CD14-positive monocyte (primary cell): ENCODE data around the gene NEMP2. TPM values are rescaled to one million over a fixed set of nuclear protein-coding genes. Genes with fewer than 3 reads are reported as not detected.

ENCODE experiments used
- DNase-seq, 3 donors: peaks; one replicate each; pipeline ENCODE4 v3.0.0-alpha.2; 2011 to 2022
- H2AFZ ChIP-seq: 2 replicates; pipeline ENCODE4 v1.6.0; 2012; ENCODE audit warnings: mild to moderate bottlenecking, low read depth, low read length, inconsistent platforms; ENCODE audit not compliant: insufficient read depth, poor library complexity, severe bottlenecking
- H3K27ac ChIP-seq, 2 donors: 1 replicate in 1 of 2; 2 replicates in 1 of 2; pipeline ENCODE4 v1.5.1; 2012 to 2013; ENCODE audit warnings: low read length in 2 of 2, control low read depth in 1 of 2, inconsistent platforms in 1 of 2, low read depth in 1 of 2, mild to moderate bottlenecking in 1 of 2
- H3K27me3 ChIP-seq, 2 donors: one replicate each; pipeline versions ENCODE4 v1.6.0 to v1.6.1; 2011 to 2013; ENCODE audit warnings: low read length in 2 of 2; ENCODE audit not compliant: control insufficient read depth in 2 of 2, insufficient read depth in 2 of 2
- H3K36me3 ChIP-seq, 2 donors: replicated peaks in 1 of 2; 1 replicate in 1 of 2; 2 replicates in 1 of 2; pipeline versions ENCODE4 v1.5.1 to v1.6.1; 2012 to 2013; ENCODE audit warnings: low read length in 2 of 2, control low read depth in 1 of 2, inconsistent platforms in 1 of 2, mild to moderate bottlenecking in 1 of 2; ENCODE audit not compliant: insufficient read depth in 2 of 2, control insufficient read depth in 1 of 2
- H3K4me1 ChIP-seq, 2 donors: 1 replicate in 1 of 2; 2 replicates in 1 of 2; pipeline versions ENCODE4 v1.5.1 to v1.6.1; 2012 to 2013; ENCODE audit warnings: low read length in 2 of 2, control low read depth in 1 of 2, inconsistent platforms in 1 of 2, mild to moderate bottlenecking in 1 of 2, moderate library complexity in 1 of 2; ENCODE audit not compliant: insufficient read depth in 2 of 2, control insufficient read depth in 1 of 2
- H3K4me2 ChIP-seq: replicated peaks from 2 replicates; pipeline ENCODE3; 2012; ENCODE audit warnings: low read length, moderate library complexity, mild to moderate bottlenecking; ENCODE audit not compliant: poor library complexity, severe bottlenecking; ENCODE audit errors: extremely low read depth
- H3K4me3 ChIP-seq, 3 experiments: fragments of 200-600 bp in 1 of 3; sonication (generic) in 1 of 3; replicated peaks in 1 of 3; 1 replicate in 2 of 3; 2 replicates in 1 of 3; pipeline ENCODE4 v1.5.1; 2011 to 2013; ENCODE audit warnings: low read length in 3 of 3, mild to moderate bottlenecking in 3 of 3, control low read depth in 2 of 3, low read depth in 2 of 3, inconsistent platforms in 1 of 3, moderate library complexity in 1 of 3
- H3K79me2 ChIP-seq: 2 replicates; pipeline ENCODE4 v1.6.0; 2012; ENCODE audit warnings: mild to moderate bottlenecking, control low read depth, inconsistent platforms, low read length, moderate library complexity; ENCODE audit not compliant: insufficient read depth
- H3K9ac ChIP-seq: 2 replicates; pipeline ENCODE4 v1.6.0; 2017; ENCODE audit warnings: low read length, mild to moderate bottlenecking; ENCODE audit not compliant: insufficient read depth, poor library complexity, severe bottlenecking
- H3K9me3 ChIP-seq, 2 donors: replicated peaks in 1 of 2; 1 replicate in 1 of 2; 2 replicates in 1 of 2; pipeline versions ENCODE4 v1.5.1 to v1.6.1; 2012 to 2013; ENCODE audit warnings: low read length in 2 of 2, control low read depth in 1 of 2; ENCODE audit not compliant: control insufficient read depth in 1 of 2, insufficient read depth in 1 of 2
- H4K20me1 ChIP-seq: 2 replicates; pipeline ENCODE4 v1.6.0; 2012; ENCODE audit warnings: mild to moderate bottlenecking, low read length, control low read depth, moderate library complexity; ENCODE audit not compliant: insufficient read depth
- H3K27ac Mint-ChIP-seq, 7 donors: one replicate each; pipeline ENCODE4 v1.8.0; 2020; ENCODE audit warnings: mild to moderate bottlenecking in 7 of 7, mixed read lengths in 7 of 7, moderate library complexity in 6 of 7, inconsistent platforms in 2 of 7
- H3K27me3 Mint-ChIP-seq, 3 donors: one replicate each; pipeline ENCODE4 v1.8.0; 2021 to 2022; ENCODE audit warnings: low read depth in 3 of 3, mild to moderate bottlenecking in 3 of 3, mixed read lengths in 3 of 3, moderate library complexity in 3 of 3, inconsistent platforms in 1 of 3
- H3K36me3 Mint-ChIP-seq, 2 donors: one replicate each; pipeline ENCODE4 v1.8.0; 2020; ENCODE audit warnings: mixed read lengths in 2 of 2, inconsistent platforms in 1 of 2, mild to moderate bottlenecking in 1 of 2
- H3K4me1 Mint-ChIP-seq: one replicate; pipeline ENCODE4 v1.8.0; 2020; ENCODE audit warnings: mild to moderate bottlenecking, mixed read lengths
- H3K4me3 Mint-ChIP-seq, 2 donors: one replicate each; pipeline ENCODE4 v1.8.0; 2020; ENCODE audit warnings: mild to moderate bottlenecking in 2 of 2, mixed read lengths in 2 of 2, moderate library complexity in 1 of 2
- H3K9me3 Mint-ChIP-seq, 7 donors: one replicate each; pipeline ENCODE4 v1.8.0; 2020 to 2022; ENCODE audit warnings: mixed read lengths in 7 of 7, mild to moderate bottlenecking in 6 of 7, moderate library complexity in 6 of 7, inconsistent platforms in 2 of 7
- WGBS: methylation state at CpG from one replicate; pipeline ENCODE4 v1.1.5; 2013; ENCODE audit warnings: missing lambda C conversion rate; ENCODE audit not compliant: insufficient coverage; 5-methylcytosine and 5-hydroxymethylcytosine counted together
- intact Hi-C, 2 donors: fragments of 100-400 bp; cut with micrococcal nuclease; formaldehyde crosslinking; loops; one replicate each; pipeline versions ENCODE4 v1.15.0 to v1.15.1; 2023
- polyA plus RNA-seq, 3 donors: library from polyadenylated mRNA; depleted of rRNA in 1 of 3; unstranded in 2 of 3; stranded (reverse) in 1 of 3; fragments of 300-500 nt in 2 of 3; fragments of >200 nt in 1 of 3; fragmentation: Illumina TruSeq in 2 of 3; gene quantifications; 1 replicate in 2 of 3; 2 replicates in 1 of 3; pipeline ENCODE4 v1.2.3, GENCODE V29; 2012 to 2021
- small RNA-seq: library from RNA; depleted of rRNA; stranded (forward); fragments of <200 nt; gene quantifications from one replicate; pipeline ENCODE3, GENCODE V24; 2012; ENCODE audit warnings: low read depth; ENCODE audit not compliant: insufficient read length
- TF ChIP-seq, protein P1 (sequence below): fragments of 200-600 bp; IDR thresholded peaks from one replicate; pipeline ENCODE4 v1.8.0; 2022; ENCODE audit warnings: antibody characterized with exemption, mild to moderate bottlenecking

Gene NEMP2
- polyA plus RNA-seq, 3 donors = 0.44 to 2.5 (median 1.5) TPM

GRCh38 chr2:190455358-190456095 is 79.0 kb downstream of the NEMP2 start:
- Mint-ChIP-seq H3K27me3 (no peaks in the 10 kb centered on the region), H3K4me1 (peaks cover 17% of the 10 kb centered on the region), H3K36me3 (peaks cover 28 to 31% of the 10 kb centered on the region in 2 donors), H3K4me3 (no peak overlapping the region), H3K9me3 (peaks cover 0 to 3% (median 0%) of the 10 kb centered on the region in 7 donors), H3K27ac (peak overlapping the region in 4 of 7 donors; percentile 6 to 79 (median 46))
- intact Hi-C loops = no loop called here
- H3K9me3 ChIP-seq = no peaks in the 10 kb centered on the region
- peaks cover 0 to 29% of the 10 kb centered on the region in 2 donors for H3K36me3 ChIP-seq
- DNase-seq = no peak
- H3K4me2 ChIP-seq = no peak overlapping the region
- H3K27ac ChIP-seq = no peak overlapping the region
- TF ChIP-seq, protein P1, sequence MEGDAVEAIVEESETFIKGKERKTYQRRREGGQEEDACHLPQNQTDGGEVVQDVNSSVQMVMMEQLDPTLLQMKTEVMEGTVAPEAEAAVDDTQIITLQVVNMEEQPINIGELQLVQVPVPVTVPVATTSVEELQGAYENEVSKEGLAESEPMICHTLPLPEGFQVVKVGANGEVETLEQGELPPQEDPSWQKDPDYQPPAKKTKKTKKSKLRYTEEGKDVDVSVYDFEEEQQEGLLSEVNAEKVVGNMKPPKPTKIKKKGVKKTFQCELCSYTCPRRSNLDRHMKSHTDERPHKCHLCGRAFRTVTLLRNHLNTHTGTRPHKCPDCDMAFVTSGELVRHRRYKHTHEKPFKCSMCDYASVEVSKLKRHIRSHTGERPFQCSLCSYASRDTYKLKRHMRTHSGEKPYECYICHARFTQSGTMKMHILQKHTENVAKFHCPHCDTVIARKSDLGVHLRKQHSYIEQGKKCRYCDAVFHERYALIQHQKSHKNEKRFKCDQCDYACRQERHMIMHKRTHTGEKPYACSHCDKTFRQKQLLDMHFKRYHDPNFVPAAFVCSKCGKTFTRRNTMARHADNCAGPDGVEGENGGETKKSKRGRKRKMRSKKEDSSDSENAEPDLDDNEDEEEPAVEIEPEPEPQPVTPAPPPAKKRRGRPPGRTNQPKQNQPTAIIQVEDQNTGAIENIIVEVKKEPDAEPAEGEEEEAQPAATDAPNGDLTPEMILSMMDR = no peak
- H3K4me3 ChIP-seq = no peak overlapping the region
- no peaks in the 10 kb centered on the region for H3K27me3 ChIP-seq
- WGBS = 27% methylated on average over 2 of the region's 7 CpGs
- H3K4me1 ChIP-seq = no peaks in the 10 kb centered on the region
- H4K20me1 ChIP-seq = peaks cover 42% of the 10 kb centered on the region
- no peak overlapping the region for H3K9ac ChIP-seq
- H2AFZ ChIP-seq = no peak overlapping the region
- H3K79me2 ChIP-seq = peaks cover 22% of the 10 kb centered on the region

DNA sequence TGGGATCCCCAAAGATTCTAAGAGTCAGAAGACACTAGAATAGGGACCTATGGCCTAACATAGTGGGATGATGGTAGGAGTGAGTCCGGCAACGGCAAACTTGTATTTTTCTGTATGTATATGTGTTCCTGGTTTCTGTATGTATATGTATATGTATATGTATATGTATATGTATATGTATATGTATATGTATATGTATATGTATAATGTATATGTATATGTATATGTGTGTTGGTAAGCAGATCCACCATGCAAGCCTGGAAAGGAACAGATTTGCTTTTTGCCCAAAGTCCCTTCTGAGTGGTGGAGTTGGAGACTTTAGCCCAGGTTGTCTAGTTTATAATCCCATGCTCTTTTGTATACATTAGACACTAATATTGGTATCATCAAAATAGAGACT is 79.7 kb downstream of the NEMP2 start:
- peaks cover 22% of the 10 kb centered on the region for H3K79me2 ChIP-seq
- Mint-ChIP-seq H3K36me3 (peaks cover 26 to 31% of the 10 kb centered on the region in 2 donors), H3K9me3 (peaks cover 0 to 3% (median 0%) of the 10 kb centered on the region in 7 donors), H3K27me3 (no peaks in the 10 kb centered on the region), H3K27ac (no peak overlapping the region), H3K4me3 (no peak overlapping the region), H3K4me1 (peaks cover 16% of the 10 kb centered on the region)
- H3K4me2 ChIP-seq = no peak overlapping the region
- H4K20me1 ChIP-seq = peaks cover 46% of the 10 kb centered on the region
- TF ChIP-seq, protein P1 = no peak
- H3K9ac ChIP-seq = no peak overlapping the region
- no peak overlapping the region for H3K4me3 ChIP-seq
- peaks cover 0 to 28% of the 10 kb centered on the region in 2 donors for H3K36me3 ChIP-seq
- H3K27me3 ChIP-seq = no peaks in the 10 kb centered on the region
- H3K9me3 ChIP-seq = no peaks in the 10 kb centered on the region
- no peak overlapping the region for H3K27ac ChIP-seq
- no peak overlapping the region for H2AFZ ChIP-seq
- intact Hi-C loops = no loop called here
- DNase-seq = no peak
- H3K4me1 ChIP-seq = no peaks in the 10 kb centered on the region
- 100% methylated on average over 2 of the region's 2 CpGs for WGBS

Small RNAs within 50 kb of the gene (small RNA-seq; reads per million reads assigned to genes)
- not detected for gene RN7SKP179

Other genes with a start within 250 kb of the NEMP2 start
- gene HIBCH, start 214.9 kb downstream of the NEMP2 start, polyA plus RNA-seq = 1 to 10 TPM; 3.3 to 8.2 (median 7.3) TPM
- gene INPP1, start 191.1 kb downstream of the NEMP2 start, polyA plus RNA-seq = 10 to 100 TPM in 2 of 3 donors, 1 to 10 TPM in 1; 8.9 to 17.8 (median 13.3) TPM
- 10 to 100 TPM in 2 of 3 donors, 1 to 10 TPM in 1; 8.8 to 15.7 (median 12.9) TPM for gene MFSD6, start 126.4 kb downstream of the NEMP2 start, polyA plus RNA-seq
- 10 to 100 TPM in 1 of 3 donors, 1 to 10 TPM in 2; 2.9 to 15.5 (median 3.1) TPM for gene NAB1, start 114.4 kb upstream of the NEMP2 start, polyA plus RNA-seq